ENCODE results near the gene ANGPTL5. TPM values are rescaled to one million over a fixed set of nuclear protein-coding genes. Genes with fewer than 3 reads are reported as not detected.

ANGPTL5 gene
- polyA plus RNA-seq, 1 of the 3 experiments (the other 2 are of a cell fraction), result not detected

DNA sequence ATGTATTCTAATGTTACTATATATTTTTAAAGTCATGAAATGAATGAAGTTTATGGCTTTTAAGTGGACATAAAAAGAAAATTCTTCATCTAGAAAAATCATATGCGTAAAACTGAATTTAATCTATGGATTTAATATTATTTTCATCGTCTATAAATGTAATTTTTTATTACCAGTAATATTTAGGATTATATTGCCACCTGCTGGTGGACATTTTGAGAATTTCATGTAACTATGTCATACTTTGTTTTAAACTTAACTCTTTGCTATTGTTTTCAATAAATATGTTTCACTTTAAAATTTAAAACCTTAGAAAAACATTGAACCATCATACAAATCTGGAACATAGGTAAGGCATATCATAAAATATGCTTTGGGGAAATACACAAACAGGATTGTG lies 68.1 kb downstream of the ANGPTL5 start:
- Histone ChIP-seq H3K4me1 (ENCODE audit: control insufficient read depth in 1 of 2, insufficient read depth in 2 of 2, low read depth in 1 of 2, low read length in 1 of 2) (no peaks in the 10 kb centered on the region; a peak in 1 of 4 replicates), H3K4me2 (no peak overlapping the region), H3K4me3 (ENCODE audit: low read depth in 2 of 2, low read length in 1 of 2) (no peak overlapping the region), H3K27ac (ENCODE audit: low read depth in 2 of 2, low read length in 1 of 2) (no peak overlapping the region), H3K36me3 (replicated peaks in 1 of 2; ENCODE audit: control insufficient read depth in 1 of 2, insufficient read depth in 2 of 2, low read length in 1 of 2) (no peaks in the 10 kb centered on the region), H4K20me1 (ENCODE audit: insufficient read depth) (no peaks in the 10 kb centered on the region), H3K79me2 (ENCODE audit: insufficient read depth) (no peaks in the 10 kb centered on the region), H3F3A (replicated peaks; ENCODE audit: insufficient read depth) (no peaks in the 10 kb centered on the region), H3K9me2 (no peaks in the 10 kb centered on the region), H3K9me3 (no peaks in the 10 kb centered on the region), H3K9ac (no peak overlapping the region), H3K27me3 (ENCODE audit: insufficient read depth) (no peaks in the 10 kb centered on the region), H2AFZ (ENCODE audit: low read depth) (no peak overlapping the region)
- CTCF ChIA-PET, result interaction anchor here (1.2 to 2.6 kb wide), 4 partner anchors 8 to 162 kb away, joined by 3 to 10 read pairs (median 5); no protein-coding TSS in a partner anchor
- 2% methylated on average over 2 of the region's 2 CpGs for WGBS (ENCODE audit: low lambda C conversion rate)
- TF ChIP-seq ELF1 (IDR thresholded peaks at IDR 0.05) (no peak), CHD2 (IDR thresholded peaks at IDR 0.05; ENCODE audit: low read length, partially characterized antibody) (no peak), FOSL2 (IDR thresholded peaks at IDR 0.05; ENCODE audit: borderline replicate concordance, low read depth) (no peak), SMC3 (IDR thresholded peaks at IDR 0.05; ENCODE audit: low read depth, low read length) (peak; percentile 11; the same call in 1 of the 2 replicates), RXRA (IDR thresholded peaks at IDR 0.05; ENCODE audit: borderline replicate concordance, low read depth) (no peak), FOXM1 (IDR thresholded peaks at IDR 0.05; ENCODE audit: low read depth) (no peak), NFIC (IDR thresholded peaks at IDR 0.05; ENCODE audit: borderline replicate concordance) (no peak), TAF1 (IDR thresholded peaks at IDR 0.05; ENCODE audit: borderline replicate concordance, low read depth, low read length) (no peak), POLR2AphosphoS5 (IDR thresholded peaks at IDR 0.05; ENCODE audit: low read depth, low read length) (no peak), EP300 (IDR thresholded peaks at IDR 0.05; ENCODE audit: borderline replicate concordance in 1 of 2, low read depth in 1 of 2, low read length in 1 of 2) (no peak), RAD21 (IDR thresholded peaks at IDR 0.05; ENCODE audit: low read length) (peak; percentile 40; the same call in 1 of the 2 replicates), FOXJ3 (CRISPR knock-in tag; IDR thresholded peaks at IDR 0.05) (no peak), MEF2A (IDR thresholded peaks at IDR 0.05; ENCODE audit: borderline replicate concordance, low read depth) (no peak)
- TF ChIP-seq, protein P1, sequence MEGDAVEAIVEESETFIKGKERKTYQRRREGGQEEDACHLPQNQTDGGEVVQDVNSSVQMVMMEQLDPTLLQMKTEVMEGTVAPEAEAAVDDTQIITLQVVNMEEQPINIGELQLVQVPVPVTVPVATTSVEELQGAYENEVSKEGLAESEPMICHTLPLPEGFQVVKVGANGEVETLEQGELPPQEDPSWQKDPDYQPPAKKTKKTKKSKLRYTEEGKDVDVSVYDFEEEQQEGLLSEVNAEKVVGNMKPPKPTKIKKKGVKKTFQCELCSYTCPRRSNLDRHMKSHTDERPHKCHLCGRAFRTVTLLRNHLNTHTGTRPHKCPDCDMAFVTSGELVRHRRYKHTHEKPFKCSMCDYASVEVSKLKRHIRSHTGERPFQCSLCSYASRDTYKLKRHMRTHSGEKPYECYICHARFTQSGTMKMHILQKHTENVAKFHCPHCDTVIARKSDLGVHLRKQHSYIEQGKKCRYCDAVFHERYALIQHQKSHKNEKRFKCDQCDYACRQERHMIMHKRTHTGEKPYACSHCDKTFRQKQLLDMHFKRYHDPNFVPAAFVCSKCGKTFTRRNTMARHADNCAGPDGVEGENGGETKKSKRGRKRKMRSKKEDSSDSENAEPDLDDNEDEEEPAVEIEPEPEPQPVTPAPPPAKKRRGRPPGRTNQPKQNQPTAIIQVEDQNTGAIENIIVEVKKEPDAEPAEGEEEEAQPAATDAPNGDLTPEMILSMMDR (IDR thresholded peaks at IDR 0.05), result peak; percentile 68
- TF ChIP-seq, protein P2, sequence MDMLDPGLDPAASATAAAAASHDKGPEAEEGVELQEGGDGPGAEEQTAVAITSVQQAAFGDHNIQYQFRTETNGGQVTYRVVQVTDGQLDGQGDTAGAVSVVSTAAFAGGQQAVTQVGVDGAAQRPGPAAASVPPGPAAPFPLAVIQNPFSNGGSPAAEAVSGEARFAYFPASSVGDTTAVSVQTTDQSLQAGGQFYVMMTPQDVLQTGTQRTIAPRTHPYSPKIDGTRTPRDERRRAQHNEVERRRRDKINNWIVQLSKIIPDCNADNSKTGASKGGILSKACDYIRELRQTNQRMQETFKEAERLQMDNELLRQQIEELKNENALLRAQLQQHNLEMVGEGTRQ (IDR thresholded peaks at IDR 0.05; ENCODE audit: borderline replicate concordance, low read depth, low read length), result no peak
- TF ChIP-seq, protein P3, sequence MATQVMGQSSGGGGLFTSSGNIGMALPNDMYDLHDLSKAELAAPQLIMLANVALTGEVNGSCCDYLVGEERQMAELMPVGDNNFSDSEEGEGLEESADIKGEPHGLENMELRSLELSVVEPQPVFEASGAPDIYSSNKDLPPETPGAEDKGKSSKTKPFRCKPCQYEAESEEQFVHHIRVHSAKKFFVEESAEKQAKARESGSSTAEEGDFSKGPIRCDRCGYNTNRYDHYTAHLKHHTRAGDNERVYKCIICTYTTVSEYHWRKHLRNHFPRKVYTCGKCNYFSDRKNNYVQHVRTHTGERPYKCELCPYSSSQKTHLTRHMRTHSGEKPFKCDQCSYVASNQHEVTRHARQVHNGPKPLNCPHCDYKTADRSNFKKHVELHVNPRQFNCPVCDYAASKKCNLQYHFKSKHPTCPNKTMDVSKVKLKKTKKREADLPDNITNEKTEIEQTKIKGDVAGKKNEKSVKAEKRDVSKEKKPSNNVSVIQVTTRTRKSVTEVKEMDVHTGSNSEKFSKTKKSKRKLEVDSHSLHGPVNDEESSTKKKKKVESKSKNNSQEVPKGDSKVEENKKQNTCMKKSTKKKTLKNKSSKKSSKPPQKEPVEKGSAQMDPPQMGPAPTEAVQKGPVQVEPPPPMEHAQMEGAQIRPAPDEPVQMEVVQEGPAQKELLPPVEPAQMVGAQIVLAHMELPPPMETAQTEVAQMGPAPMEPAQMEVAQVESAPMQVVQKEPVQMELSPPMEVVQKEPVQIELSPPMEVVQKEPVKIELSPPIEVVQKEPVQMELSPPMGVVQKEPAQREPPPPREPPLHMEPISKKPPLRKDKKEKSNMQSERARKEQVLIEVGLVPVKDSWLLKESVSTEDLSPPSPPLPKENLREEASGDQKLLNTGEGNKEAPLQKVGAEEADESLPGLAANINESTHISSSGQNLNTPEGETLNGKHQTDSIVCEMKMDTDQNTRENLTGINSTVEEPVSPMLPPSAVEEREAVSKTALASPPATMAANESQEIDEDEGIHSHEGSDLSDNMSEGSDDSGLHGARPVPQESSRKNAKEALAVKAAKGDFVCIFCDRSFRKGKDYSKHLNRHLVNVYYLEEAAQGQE (IDR thresholded peaks at IDR 0.05; ENCODE audit: low read depth, low read length), result no peak
- TF ChIP-seq, protein P4, sequence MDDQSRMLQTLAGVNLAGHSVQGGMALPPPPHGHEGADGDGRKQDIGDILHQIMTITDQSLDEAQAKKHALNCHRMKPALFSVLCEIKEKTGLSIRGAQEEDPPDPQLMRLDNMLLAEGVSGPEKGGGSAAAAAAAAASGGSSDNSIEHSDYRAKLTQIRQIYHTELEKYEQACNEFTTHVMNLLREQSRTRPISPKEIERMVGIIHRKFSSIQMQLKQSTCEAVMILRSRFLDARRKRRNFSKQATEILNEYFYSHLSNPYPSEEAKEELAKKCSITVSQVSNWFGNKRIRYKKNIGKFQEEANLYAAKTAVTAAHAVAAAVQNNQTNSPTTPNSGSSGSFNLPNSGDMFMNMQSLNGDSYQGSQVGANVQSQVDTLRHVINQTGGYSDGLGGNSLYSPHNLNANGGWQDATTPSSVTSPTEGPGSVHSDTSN (IDR thresholded peaks at IDR 0.05), result no peak
- DNase-seq, result no peak
- POLR2A ChIA-PET, result no interaction called here

All from SK-N-SH (cell line).